A673 (cell line): ENCODE results near the gene CFAP221. TPM values are rescaled to one million over a fixed set of nuclear protein-coding genes. Genes with fewer than 3 reads are reported as not detected.
"Not testable (repeated sequence)": the region's sequence is repeated elsewhere in the genome, so short reads cannot be mapped to it uniquely, and the experiment has no call there.

Source experiments
- BruUV-seq: library from RNA; stranded (reverse); fragments of 400-500 nt; replicated peaks from 2 replicates; lab custom pipeline; 2021; lab: Mats Ljungman, UMichigan
- CTCF ChIA-PET: fragments of 300-600 bp; sonication (Branson Sonifier 250); formaldehyde crosslinking; loops from one replicate; lab custom pipeline; 2022; ENCODE audit warnings: antibody characterized with exemption; lab: Charles Lee
- POLR2A ChIA-PET: fragments of 300-600 bp; sonication (Branson Sonifier 250); formaldehyde crosslinking; loops from one replicate; lab custom pipeline; 2022; ENCODE audit warnings: antibody characterized with exemption; ENCODE audit not compliant: low non-redundant PET; lab: Charles Lee
- DNase-seq: peaks from one replicate; pipeline ENCODE4 v3.0.0-alpha.2; 2015; ENCODE audit warnings: low spot score
- H3K27ac ChIP-seq: fragments of 200-600 bp; sonication (generic); 2 replicates; pipeline ENCODE4 v1.5.1; 2016; ENCODE audit warnings: mixed run types, low read depth, mild to moderate bottlenecking, mixed read lengths, antibody characterized with exemption, low read length; ENCODE audit not compliant: poor library complexity, severe bottlenecking
- H3K27me3 ChIP-seq: fragments of 200-600 bp; sonication (generic); replicated peaks from 2 replicates; pipeline ENCODE4 v1.6.1; 2017; ENCODE audit warnings: mixed run types, low read depth, mild to moderate bottlenecking, mixed read lengths, antibody characterized with exemption, low read length; ENCODE audit not compliant: insufficient read depth, poor library complexity
- H3K36me3 ChIP-seq: fragments of 200-600 bp; sonication (generic); 2 replicates; pipeline ENCODE4 v1.6.1; 2016; ENCODE audit warnings: mixed run types, mild to moderate bottlenecking, mixed read lengths, antibody characterized with exemption, low read length; ENCODE audit not compliant: insufficient read depth, poor library complexity, severe bottlenecking
- H3K4me1 ChIP-seq: fragments of 200-600 bp; sonication (generic); 2 replicates; pipeline ENCODE4 v1.6.1; 2017; ENCODE audit warnings: mixed run types, mild to moderate bottlenecking, mixed read lengths, antibody characterized with exemption, low read length; ENCODE audit not compliant: insufficient read depth, poor library complexity, severe bottlenecking
- H3K4me3 ChIP-seq: fragments of 200-600 bp; sonication (generic); 2 replicates; pipeline ENCODE4 v1.5.1; 2016; ENCODE audit warnings: low read depth, mixed run types, mild to moderate bottlenecking, mixed read lengths, low read length; ENCODE audit not compliant: poor library complexity, severe bottlenecking
- H3K9me3 ChIP-seq: fragments of 200-600 bp; sonication (generic); 2 replicates; pipeline ENCODE4 v1.6.1; 2016; ENCODE audit warnings: mixed run types, low read depth, mild to moderate bottlenecking, mixed read lengths, antibody characterized with exemption, low read length; ENCODE audit not compliant: poor library complexity, severe bottlenecking
- EZH2 ChIP-seq: fragments of 200-600 bp; sonication (generic); IDR thresholded peaks from 2 replicates; pipeline ENCODE4 v1.6.1; 2017; ENCODE audit warnings: borderline replicate concordance, low read depth, mild to moderate bottlenecking, mixed read lengths, antibody characterized with exemption, low read length; ENCODE audit not compliant: poor library complexity, severe bottlenecking
- intact Hi-C: fragments of 100-400 bp; cut with micrococcal nuclease; formaldehyde crosslinking; loops from one replicate; pipeline ENCODE4 v1.10.0; 2022; ENCODE audit not compliant: unreplicated experiment
- total RNA-seq: library from RNA; stranded (reverse); gene quantifications from 2 replicates; pipeline ENCODE4 v1.2.3, GENCODE V29; 2021
- TF ChIP-seq, protein P1 (sequence below): fragments of 300-800, 200-600 bp; sonication (generic); conservative IDR thresholded peaks from 2 replicates; pipeline ENCODE4 v1.5.1; 2017; ENCODE audit warnings: low read depth, mild to moderate bottlenecking, antibody characterized with exemption, low read length, moderate library complexity, mixed read lengths

Gene CFAP221
- total RNA-seq, 1 experiment from 2014 or later = 1.5 TPM

DNA sequence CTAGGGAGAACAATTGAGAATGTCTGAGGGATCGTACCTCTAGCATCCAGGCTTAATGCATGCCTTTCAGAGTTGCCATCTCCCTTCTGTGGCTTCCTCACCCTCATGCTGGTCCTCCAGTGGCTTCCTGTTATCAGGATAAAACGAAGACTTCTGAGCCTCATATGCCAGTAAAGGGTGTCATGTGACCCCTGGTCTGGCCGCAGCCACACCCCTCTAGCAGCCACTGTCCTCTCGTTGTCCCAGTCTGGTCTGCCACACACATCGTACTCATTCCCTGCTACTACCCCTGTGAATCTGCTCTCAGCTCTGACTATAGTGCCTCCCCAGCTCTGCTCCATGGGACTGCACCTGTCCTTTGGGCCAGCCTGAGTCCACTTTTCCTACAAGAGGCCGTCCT is 72.2 kb downstream of the CFAP221 start:
- Histone ChIP-seq H3K4me1 (no peaks in the 10 kb centered on the region), H3K9me3 (peaks cover 10% of the 10 kb centered on the region), H3K27me3 (no peaks in the 10 kb centered on the region), H3K4me3 (no peak overlapping the region), H3K36me3 (no peaks in the 10 kb centered on the region), H3K27ac (no peak overlapping the region)
- TF ChIP-seq EZH2 = no peak
- TF ChIP-seq, protein P1, sequence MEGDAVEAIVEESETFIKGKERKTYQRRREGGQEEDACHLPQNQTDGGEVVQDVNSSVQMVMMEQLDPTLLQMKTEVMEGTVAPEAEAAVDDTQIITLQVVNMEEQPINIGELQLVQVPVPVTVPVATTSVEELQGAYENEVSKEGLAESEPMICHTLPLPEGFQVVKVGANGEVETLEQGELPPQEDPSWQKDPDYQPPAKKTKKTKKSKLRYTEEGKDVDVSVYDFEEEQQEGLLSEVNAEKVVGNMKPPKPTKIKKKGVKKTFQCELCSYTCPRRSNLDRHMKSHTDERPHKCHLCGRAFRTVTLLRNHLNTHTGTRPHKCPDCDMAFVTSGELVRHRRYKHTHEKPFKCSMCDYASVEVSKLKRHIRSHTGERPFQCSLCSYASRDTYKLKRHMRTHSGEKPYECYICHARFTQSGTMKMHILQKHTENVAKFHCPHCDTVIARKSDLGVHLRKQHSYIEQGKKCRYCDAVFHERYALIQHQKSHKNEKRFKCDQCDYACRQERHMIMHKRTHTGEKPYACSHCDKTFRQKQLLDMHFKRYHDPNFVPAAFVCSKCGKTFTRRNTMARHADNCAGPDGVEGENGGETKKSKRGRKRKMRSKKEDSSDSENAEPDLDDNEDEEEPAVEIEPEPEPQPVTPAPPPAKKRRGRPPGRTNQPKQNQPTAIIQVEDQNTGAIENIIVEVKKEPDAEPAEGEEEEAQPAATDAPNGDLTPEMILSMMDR = no peak
- intact Hi-C loops = no loop called here
- DNase-seq = no peak
- BruUV-seq = no TSS peak
- POLR2A ChIA-PET = no interaction called here
- CTCF ChIA-PET = no interaction called here

- Histone ChIP-seq H3K27me3 (no peaks in the 10 kb centered on the region), H3K27ac (no peak overlapping the region), H3K4me3 (no peak overlapping the region), H3K9me3 (peaks cover 10% of the 10 kb centered on the region), H3K36me3 (no peaks in the 10 kb centered on the region), H3K4me1 (no peaks in the 10 kb centered on the region)
- POLR2A ChIA-PET = no interaction called here
- TF ChIP-seq EZH2 = no peak
- TF ChIP-seq, protein P1 = no peak
- DNase-seq = no peak
- BruUV-seq = no TSS peak
- CTCF ChIA-PET = no interaction called here
- intact Hi-C loops = no loop called here
Observed at GRCh38 chr2:119617455-119617854, 73.2 kb downstream of the CFAP221 start.

DNA sequence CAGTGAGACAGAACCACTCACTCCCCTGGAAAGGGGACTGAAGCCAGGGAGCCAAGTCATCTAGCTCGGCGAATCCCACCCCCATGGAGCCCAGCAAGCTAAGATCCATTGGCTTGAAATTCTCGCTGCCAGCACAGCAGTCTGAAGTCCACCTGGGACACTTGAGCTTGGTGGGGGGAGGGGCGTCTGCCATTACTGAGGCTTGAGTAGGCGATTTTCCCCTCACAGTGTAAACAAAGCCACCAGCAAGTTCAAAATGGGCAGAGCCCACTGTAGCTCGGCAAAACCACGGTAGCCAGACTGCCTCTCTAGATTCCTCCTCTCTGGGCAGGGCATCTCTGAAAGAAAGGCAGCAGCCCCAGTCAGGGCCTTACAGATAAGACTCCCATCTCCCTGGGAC is 74.5 kb downstream of the CFAP221 start:
- H3K36me3 ChIP-seq, POLR2A ChIA-PET, H3K27ac ChIP-seq, H3K4me1 ChIP-seq, DNase-seq, H3K4me3 ChIP-seq, CTCF ChIA-PET, BruUV-seq, H3K9me3 ChIP-seq, H3K27me3 ChIP-seq, intact Hi-C loops: not testable (repeated sequence)

- DNase-seq = no peak
- CTCF ChIA-PET = no interaction called here
- no TSS peak for BruUV-seq
Observed at GRCh38 chr2:119625226-119625625, 81.0 kb downstream of the CFAP221 start.

More at GRCh38 chr2:119625226-119625625, 81.0 kb downstream of the CFAP221 start:
- intact Hi-C loops = no loop called here
- Histone ChIP-seq H3K4me1 (no peaks in the 10 kb centered on the region), H3K4me3 (no peak overlapping the region), H3K27me3 (no peaks in the 10 kb centered on the region), H3K27ac (no peak overlapping the region), H3K9me3 (no peaks in the 10 kb centered on the region), H3K36me3 (no peaks in the 10 kb centered on the region)
- POLR2A ChIA-PET = no interaction called here
- TF ChIP-seq, protein P1 = no peak
- no peak for TF ChIP-seq EZH2
